ENCODE measurements around the gene FBXL3.

DNA sequence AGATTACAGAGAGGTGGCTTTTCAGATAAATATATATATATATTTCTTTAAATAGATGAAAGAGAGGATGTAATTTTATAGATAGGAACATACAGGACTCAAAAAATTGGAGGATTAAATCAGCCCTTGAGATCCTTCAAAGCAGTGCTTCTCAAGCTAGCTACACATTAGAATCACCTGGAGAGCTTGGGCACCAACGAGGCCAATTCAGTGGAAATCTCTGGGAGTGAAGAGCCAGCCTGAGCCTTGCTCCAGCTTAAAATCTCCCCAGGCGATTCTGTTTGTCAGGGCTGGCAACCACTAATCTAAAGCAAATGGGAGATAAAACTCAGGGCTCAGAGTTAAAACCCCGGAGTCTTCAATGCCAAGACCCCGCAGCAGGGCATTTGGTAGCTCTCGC lies 50.0 kb downstream of the FBXL3 start:
- no peak for TF ChIP-seq EZH2 (IDR thresholded peaks at IDR 0.05; ENCODE audit: low read length, missing control alignments)
- TF ChIP-seq, protein P1, sequence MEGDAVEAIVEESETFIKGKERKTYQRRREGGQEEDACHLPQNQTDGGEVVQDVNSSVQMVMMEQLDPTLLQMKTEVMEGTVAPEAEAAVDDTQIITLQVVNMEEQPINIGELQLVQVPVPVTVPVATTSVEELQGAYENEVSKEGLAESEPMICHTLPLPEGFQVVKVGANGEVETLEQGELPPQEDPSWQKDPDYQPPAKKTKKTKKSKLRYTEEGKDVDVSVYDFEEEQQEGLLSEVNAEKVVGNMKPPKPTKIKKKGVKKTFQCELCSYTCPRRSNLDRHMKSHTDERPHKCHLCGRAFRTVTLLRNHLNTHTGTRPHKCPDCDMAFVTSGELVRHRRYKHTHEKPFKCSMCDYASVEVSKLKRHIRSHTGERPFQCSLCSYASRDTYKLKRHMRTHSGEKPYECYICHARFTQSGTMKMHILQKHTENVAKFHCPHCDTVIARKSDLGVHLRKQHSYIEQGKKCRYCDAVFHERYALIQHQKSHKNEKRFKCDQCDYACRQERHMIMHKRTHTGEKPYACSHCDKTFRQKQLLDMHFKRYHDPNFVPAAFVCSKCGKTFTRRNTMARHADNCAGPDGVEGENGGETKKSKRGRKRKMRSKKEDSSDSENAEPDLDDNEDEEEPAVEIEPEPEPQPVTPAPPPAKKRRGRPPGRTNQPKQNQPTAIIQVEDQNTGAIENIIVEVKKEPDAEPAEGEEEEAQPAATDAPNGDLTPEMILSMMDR (conservative IDR thresholded peaks at IDR 0.05 in 1 of 2, IDR thresholded peaks at IDR 0.05 in 1 of 2; ENCODE audit: low read depth in 1 of 2, low read length in 2 of 2), result no peak
